KOPT-K1 (cell line): ENCODE data around the gene ADGB.
"Not testable (repeated sequence)": the region's sequence is repeated elsewhere in the genome, so short reads cannot be mapped to it uniquely, and the experiment has no call there.

Source experiments
- H3K27ac ChIP-seq: fragments of 200-600 bp; sonication (generic); 2 replicates; pipeline ENCODE4 v1.5.1; 2016; ENCODE audit warnings: antibody characterized with exemption, mild to moderate bottlenecking, low read depth, low read length; ENCODE audit not compliant: poor library complexity, severe bottlenecking
- H3K36me3 ChIP-seq: fragments of 200-600 bp; sonication (generic); 2 replicates; pipeline ENCODE4 v1.5.1; 2017; ENCODE audit warnings: antibody characterized with exemption, mild to moderate bottlenecking, low read length, moderate library complexity; ENCODE audit not compliant: insufficient read depth
- H3K9me3 ChIP-seq: fragments of 200-600 bp; sonication (generic); 2 replicates; pipeline ENCODE4 v1.5.1; 2017; ENCODE audit warnings: antibody characterized with exemption, low read length, mild to moderate bottlenecking; ENCODE audit not compliant: insufficient read depth, poor library complexity, severe bottlenecking

The ADGB gene

DNA sequence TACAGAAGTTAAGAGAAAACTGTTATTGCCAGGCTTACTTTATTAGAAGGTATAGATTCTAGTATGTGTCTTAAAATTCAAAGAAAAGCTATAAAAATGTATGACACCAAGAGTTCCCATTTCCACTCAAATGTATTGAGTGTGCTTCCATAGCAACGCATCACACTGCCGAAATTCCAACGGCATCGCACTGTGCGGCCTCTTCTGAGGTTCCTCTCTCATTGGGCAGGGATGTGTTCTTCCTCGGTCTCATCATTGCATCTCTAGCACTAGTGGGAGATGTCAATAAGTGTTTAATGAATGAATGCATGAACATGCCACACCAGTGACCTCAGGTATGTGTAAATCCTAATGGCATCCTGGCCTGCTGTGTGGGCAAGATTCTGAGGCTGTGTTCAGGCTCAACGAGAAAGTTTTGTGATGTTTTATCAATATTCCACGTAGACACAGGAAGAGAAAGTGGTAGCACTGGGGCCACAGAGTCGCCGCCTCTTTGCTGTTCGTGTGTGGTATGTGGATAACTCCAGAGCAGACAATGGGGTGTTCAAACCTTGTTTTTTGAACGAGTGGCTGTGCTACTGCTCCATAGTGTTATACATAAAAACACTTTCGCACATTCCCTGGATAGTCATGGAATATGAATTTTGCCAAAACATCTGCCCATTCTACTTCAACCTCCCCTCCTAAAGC is 171.6 kb downstream of the ADGB start:
- Histone ChIP-seq H3K27ac (peak overlapping the region; percentile 72), H3K36me3 (no peaks in the 10 kb centered on the region), H3K9me3 (no peaks in the 10 kb centered on the region)

DNA sequence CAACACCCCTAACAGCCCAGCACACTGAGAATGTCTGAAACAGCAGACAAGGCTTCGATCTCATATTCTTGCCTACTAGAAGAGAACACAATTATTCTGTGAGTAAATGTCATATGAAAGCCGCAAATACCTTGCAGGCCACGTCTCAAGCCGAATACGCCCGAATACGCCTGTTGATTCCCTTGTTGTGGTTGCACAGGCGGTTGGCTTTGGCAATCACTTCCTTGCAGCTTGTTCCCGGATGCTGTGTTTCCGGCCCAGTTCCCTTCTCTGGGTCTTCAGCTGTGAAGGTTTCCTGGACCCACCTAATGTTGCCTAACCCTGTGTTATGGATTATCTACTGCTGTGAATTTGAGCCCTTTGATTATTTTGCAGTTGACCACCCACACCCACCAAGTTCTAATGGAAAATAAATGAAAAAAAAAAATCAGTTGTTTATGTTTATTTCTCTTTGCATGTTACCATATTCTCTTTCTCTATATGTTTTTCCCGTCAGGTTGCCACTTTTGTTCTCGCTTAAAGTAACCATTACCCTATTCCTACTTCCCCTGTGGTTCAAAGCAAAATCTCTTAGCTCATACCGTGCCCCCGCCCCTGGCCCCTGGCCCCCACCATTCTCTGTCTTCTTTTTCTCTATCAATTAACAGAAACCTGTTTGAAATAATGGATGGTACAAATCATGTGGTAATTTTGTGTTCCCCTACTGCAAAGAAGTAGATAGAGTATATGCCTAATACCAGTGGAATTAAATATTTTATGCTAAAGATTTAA is 172.4 kb downstream of the ADGB start:
- Histone ChIP-seq H3K27ac (peak overlapping the region; percentile 72), H3K9me3 (no peaks in the 10 kb centered on the region)

GRCh38 chr6:146775220-146775619 is 176.4 kb downstream of the ADGB start:
- H3K9me3 ChIP-seq: no peaks in the 10 kb centered on the region
- no peaks in the 10 kb centered on the region for H3K36me3 ChIP-seq
- H3K27ac ChIP-seq: no peak overlapping the region

More for the DNA sequence above, 172.4 kb downstream of the ADGB start:
- H3K36me3 ChIP-seq: no peaks in the 10 kb centered on the region

DNA sequence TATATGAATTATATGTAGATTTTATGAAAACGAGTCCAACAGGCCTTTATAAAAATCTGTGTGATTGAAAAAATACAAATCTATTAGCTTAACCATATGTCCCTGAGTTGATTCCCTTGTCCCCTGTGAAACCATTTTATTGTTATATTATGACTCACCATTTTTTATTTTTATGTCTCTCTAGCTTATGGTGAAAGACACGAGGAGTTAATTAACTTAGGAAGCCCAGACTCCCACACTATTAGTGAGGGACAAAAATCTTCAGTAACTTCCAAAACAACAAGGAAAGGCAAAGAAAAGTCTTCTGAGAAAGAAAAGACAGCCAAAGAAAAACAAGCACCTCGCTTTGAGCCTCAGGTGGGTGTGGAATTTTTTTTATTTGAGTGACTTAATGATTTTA is 183.1 kb downstream of the ADGB start:
- H3K27ac ChIP-seq: no peak overlapping the region
- no peaks in the 10 kb centered on the region for H3K36me3 ChIP-seq
- H3K9me3 ChIP-seq: no peaks in the 10 kb centered on the region

DNA sequence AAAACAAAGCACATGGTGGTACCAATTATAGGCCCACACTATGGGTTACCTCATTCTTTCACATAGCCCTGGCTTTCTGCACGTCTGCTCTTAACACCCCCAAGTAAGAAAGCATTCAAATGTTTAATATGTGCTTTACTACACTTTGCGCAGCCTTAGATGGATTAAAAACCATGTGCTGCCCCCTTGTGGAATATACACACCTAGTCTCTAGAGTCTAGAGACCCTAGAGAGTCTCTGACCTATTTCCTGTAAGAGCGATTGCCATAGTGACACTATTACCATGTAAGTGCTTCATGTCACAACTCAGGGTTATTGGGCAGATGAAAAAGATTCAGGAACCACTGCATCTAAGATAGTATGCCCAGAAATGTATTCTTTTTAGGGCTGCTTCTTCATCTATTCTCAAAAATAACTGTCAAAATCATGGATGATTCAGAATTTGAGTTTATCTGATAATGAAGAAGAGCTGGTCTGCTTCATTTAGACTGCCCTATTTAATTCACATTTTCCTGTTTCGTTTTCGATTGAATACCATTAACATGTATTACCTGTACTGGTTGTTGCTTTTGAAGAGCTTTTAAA is 186.3 kb downstream of the ADGB start:
- Histone ChIP-seq H3K36me3 (no peaks in the 10 kb centered on the region), H3K9me3 (no peaks in the 10 kb centered on the region), H3K27ac (no peak overlapping the region)

- Histone ChIP-seq H3K27ac (no peak overlapping the region), H3K9me3 (peaks cover 7% of the 10 kb centered on the region), H3K36me3 (no peaks in the 10 kb centered on the region)
Measured at GRCh38 chr6:146787876-146788508, 189.2 kb downstream of the ADGB start.

DNA sequence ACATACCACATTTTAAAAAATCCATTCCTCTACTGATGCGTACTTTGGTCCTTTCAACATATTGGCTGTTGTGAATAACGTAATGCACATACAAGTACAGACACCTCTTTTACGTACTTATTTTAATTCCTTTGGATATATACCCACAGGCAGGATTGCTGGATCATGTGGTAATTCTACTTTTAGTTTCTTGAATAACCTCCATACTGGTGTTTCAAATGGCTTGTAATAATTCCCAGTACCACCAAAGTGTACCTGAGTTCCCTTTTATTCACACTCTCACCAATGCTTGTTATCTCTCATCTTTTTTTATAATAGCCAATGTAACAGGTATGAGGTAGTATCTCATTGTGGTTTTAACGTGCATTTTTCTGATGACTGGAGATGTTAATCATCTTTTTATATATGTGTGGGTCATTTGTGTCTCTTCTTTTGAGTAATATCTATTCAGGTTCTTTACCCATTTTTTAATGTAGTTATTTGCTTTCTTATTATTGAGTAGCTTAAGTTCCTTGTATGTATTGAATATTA is 191.9 kb downstream of the ADGB start:
- Histone ChIP-seq H3K27ac (no peak overlapping the region), H3K36me3 (no peaks in the 10 kb centered on the region), H3K9me3 (peaks cover 7% of the 10 kb centered on the region)

- Histone ChIP-seq H3K27ac (no peak overlapping the region), H3K9me3 (peaks cover 7% of the 10 kb centered on the region), H3K36me3 (no peaks in the 10 kb centered on the region)
Measured at GRCh38 chr6:146791930-146792329, 193.2 kb downstream of the ADGB start.

GRCh38 chr6:146793218-146793617 is 194.4 kb downstream of the ADGB start:
- H3K9me3 ChIP-seq, H3K36me3 ChIP-seq, H3K27ac ChIP-seq: not testable (repeated sequence)

DNA sequence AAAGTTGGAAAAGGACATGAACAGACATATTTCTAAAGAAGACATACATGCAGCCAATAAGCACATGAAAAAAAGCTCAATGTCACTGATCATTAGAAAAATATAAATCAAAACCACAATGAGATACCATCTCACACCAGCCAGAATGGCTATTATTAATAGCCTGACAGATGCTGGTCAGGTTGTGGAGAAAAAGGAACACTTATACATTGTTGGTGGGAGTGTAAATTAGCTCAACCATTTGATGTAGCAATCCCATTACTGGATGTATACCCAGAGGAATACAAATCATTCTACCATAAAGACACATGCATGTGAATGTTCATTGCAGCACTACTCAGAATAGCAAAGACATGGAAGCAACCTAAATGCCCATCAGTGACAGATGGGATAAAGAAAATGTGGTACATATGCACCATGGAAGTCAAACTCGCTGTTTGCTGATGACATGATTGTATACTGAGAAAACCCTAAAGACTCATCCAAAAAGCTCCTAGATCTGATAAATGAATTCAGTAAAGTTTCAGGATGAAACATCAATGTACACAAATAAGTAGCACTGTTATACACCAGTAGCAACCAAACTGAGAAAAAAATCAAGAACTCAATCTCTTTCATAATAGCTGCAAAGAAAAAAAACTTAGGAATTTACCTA is 196.8 kb downstream of the ADGB start:
- no peak overlapping the region for H3K27ac ChIP-seq
- no peaks in the 10 kb centered on the region for H3K36me3 ChIP-seq
- H3K9me3 ChIP-seq: peaks cover 7% of the 10 kb centered on the region

DNA sequence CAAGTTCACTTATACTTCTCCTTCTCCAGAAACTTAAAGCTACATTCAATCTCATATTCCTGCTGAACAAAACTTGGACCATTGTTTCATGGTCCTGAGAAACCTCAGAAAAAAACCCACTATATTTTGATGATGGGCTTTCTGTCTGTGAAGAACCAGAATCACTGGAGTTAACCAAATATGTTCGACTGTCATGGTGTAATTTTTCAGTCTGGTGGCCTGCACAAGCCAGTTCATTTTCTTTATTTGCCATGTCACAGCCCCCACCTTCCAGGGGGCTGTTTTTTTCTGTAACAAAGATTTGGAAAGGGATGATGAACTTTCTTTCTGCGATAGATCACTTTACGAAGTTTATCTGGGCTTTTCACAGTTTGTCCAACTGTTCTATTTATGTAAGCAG is 204.4 kb downstream of the ADGB start:
- H3K27ac ChIP-seq, H3K36me3 ChIP-seq, H3K9me3 ChIP-seq: not testable (repeated sequence)

DNA sequence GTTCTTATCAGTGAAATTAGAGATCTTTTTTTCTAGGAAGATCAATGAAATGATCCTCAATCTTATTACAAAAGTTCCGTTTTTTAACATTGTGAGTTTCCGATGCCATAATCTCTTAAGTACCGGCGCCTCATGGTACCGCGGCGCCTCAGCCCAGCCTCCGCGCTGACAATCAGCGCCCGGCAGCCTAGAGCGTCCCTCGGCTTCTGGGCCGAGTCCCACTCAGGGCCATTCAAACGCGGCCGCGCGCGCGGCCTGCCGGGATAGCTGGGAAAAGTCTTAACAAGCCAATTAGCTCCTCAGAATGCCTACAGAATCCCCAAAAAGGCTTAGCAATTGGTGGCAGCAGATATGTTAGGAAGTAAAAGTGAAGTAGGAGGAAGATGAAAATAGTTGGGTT is 204.8 kb downstream of the ADGB start:
- Histone ChIP-seq H3K9me3 (no peaks in the 10 kb centered on the region), H3K27ac (no peak overlapping the region), H3K36me3 (no peaks in the 10 kb centered on the region)

GRCh38 chr6:146805546-146806325 is 207.0 kb downstream of the ADGB start:
- Histone ChIP-seq H3K36me3 (no peaks in the 10 kb centered on the region), H3K9me3 (no peaks in the 10 kb centered on the region), H3K27ac (no peak overlapping the region)

GRCh38 chr6:146809014-146809413 is 210.2 kb downstream of the ADGB start:
- H3K27ac ChIP-seq, H3K36me3 ChIP-seq, H3K9me3 ChIP-seq: not testable (repeated sequence)
